Endothelial cell of coronary artery (primary cell): ENCODE measurements around the gene SH3GL3. TPM values are rescaled to one million over a fixed set of nuclear protein-coding genes. Genes with fewer than 3 reads are reported as not detected.

Experiments used
- total RNA-seq: library from RNA; depleted of rRNA; stranded (reverse); fragments of >200 nt; gene quantifications from 2 replicates; pipeline ENCODE4 v1.2.3, GENCODE V29; 2014

Gene SH3GL3, protein sequence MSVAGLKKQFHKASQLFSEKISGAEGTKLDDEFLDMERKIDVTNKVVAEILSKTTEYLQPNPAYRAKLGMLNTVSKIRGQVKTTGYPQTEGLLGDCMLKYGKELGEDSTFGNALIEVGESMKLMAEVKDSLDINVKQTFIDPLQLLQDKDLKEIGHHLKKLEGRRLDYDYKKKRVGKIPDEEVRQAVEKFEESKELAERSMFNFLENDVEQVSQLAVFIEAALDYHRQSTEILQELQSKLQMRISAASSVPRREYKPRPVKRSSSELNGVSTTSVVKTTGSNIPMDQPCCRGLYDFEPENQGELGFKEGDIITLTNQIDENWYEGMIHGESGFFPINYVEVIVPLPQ
- total RNA-seq, result under 0.01 TPM in 1 of 2 replicates, not detected in the other

DNA sequence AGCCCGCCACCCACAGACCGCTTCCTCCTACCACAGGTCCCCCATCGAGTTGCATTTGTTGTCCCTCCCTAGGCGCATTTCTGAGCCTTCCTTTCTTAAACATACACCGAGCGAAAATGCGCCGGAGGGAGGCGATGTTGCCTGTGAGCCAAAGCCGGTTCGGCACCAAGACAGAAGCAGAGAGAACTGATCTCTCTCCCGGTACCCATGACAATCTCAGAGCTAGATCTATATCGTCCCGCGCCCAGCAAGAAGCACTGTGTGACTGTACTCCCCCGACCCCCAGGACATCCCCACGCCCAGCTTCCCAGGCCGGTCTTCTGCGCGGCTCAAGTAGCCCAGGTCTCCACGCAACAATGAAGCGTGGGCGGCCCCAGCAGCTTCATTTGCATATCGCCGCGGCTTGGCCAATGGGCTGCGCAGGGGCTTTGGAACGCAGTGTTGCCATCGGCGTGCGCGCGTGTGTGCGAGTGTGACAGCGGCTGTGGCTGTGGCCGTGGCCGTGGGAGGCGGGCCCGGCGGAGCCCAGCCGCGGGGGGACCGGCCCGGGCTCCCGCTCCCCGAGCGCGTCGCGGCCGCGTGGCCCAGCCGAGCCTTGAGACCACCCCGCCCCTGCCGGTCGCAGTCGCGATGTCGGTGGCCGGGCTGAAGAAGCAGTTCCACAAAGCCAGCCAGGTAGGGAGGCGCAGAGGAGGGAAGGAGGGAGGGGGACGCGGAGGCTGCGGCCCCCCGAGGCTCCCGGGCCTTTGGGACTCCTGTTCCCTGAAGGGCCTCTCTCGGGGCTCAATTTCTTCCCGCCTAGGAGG is at the start of gene SH3GL3:
SH3GL3 (plus strand) TSS at position 438 of the 806 bp plus-strand sequence; CDS start at position 631, 193 bp downstream.

DNA sequence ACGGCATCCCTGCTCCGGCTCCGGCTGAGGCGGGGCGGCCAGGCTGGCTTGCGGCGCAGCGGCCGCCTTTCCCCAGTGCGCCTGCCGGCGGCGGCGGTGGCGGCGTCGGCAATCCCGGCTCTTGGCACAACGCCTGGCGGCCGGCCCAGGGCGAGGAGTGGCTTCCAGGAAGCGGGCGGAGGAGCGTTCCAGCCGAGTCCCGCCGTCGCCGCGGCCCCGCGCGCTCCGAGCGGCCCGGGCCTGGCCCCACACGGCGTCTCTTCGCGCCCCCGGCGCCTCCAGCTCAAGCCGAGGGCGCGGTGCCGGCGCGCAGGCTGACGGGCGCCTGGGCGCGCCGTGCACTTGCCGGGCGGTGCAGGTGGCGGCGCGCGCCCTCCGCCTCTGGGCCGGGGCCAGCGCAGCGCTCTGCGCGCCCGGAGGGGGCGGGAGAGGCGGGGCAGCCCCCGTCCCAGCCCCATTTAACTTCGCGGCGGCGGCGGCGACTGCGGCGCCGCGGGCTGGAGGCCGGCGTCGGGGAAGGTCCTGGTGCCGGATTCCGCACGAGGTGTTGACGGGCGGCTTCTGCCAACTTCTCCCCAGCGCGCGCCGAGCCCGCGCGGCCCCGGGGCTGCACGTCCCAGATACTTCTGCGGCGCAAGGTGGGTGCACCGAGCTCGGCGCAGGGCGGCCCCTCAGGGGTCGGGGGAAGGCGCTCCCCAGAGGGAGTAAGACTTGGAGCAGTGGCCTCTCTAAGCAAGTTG is 206.7 kb downstream of the SH3GL3 start, which contains the start of gene ADAMTSL3:
ADAMTSL3 (plus strand) TSS at position 485 of the 740 bp plus-strand sequence. CDS start 1,639 bp downstream, outside the sequence.

Other genes with a start within 250 kb of the SH3GL3 start
- gene HDGFL3, start 239.5 kb upstream of the SH3GL3 start, total RNA-seq, result 54.1 and 65.2 TPM in 2 replicates
- 10.3 and 17.0 TPM in 2 replicates for gene BNC1, start 162.7 kb upstream of the SH3GL3 start, total RNA-seq
- gene ADAMTSL3, start 206.8 kb downstream of the SH3GL3 start, total RNA-seq, result 0.09 and 4.9 TPM in 2 replicates